ENCODE data around the gene GPR146.

DNA sequence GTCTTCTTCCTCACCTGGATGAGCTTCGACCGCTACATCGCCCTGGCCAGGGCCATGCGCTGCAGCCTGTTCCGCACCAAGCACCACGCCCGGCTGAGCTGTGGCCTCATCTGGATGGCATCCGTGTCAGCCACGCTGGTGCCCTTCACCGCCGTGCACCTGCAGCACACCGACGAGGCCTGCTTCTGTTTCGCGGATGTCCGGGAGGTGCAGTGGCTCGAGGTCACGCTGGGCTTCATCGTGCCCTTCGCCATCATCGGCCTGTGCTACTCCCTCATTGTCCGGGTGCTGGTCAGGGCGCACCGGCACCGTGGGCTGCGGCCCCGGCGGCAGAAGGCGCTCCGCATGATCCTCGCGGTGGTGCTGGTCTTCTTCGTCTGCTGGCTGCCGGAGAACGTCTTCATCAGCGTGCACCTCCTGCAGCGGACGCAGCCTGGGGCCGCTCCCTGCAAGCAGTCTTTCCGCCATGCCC, 47.9 kb downstream of the GPR146 start:
- TF ChIP-seq, protein P1, sequence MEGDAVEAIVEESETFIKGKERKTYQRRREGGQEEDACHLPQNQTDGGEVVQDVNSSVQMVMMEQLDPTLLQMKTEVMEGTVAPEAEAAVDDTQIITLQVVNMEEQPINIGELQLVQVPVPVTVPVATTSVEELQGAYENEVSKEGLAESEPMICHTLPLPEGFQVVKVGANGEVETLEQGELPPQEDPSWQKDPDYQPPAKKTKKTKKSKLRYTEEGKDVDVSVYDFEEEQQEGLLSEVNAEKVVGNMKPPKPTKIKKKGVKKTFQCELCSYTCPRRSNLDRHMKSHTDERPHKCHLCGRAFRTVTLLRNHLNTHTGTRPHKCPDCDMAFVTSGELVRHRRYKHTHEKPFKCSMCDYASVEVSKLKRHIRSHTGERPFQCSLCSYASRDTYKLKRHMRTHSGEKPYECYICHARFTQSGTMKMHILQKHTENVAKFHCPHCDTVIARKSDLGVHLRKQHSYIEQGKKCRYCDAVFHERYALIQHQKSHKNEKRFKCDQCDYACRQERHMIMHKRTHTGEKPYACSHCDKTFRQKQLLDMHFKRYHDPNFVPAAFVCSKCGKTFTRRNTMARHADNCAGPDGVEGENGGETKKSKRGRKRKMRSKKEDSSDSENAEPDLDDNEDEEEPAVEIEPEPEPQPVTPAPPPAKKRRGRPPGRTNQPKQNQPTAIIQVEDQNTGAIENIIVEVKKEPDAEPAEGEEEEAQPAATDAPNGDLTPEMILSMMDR (IDR thresholded peaks at IDR 0.05): no peak
- TF ChIP-seq POLR2A (IDR thresholded peaks at IDR 0.05): no peak
- TF ChIP-seq POLR2AphosphoS5 (IDR thresholded peaks at IDR 0.05): no peak
- no peak for TF ChIP-seq EP300 (IDR thresholded peaks at IDR 0.05)
